Glutamatergic neuron (in vitro differentiated cells): ENCODE data around the gene TSHZ3. TPM values are rescaled to one million over a fixed set of nuclear protein-coding genes. Genes with fewer than 3 reads are reported as not detected.

Source experiments
- DNase-seq: peaks from one replicate; pipeline ENCODE4 v3.0.0; 2022
- H3K27ac Mint-ChIP-seq: one replicate; pipeline ENCODE4 v1.8.0; 2020; ENCODE audit warnings: mild to moderate bottlenecking, mixed read lengths, inconsistent platforms; ENCODE audit not compliant: unreplicated experiment
- H3K27me3 Mint-ChIP-seq: one replicate; pipeline ENCODE4 v1.8.0; 2020; ENCODE audit warnings: mild to moderate bottlenecking, moderate library complexity, mixed read lengths, inconsistent platforms; ENCODE audit not compliant: unreplicated experiment
- H3K36me3 Mint-ChIP-seq: one replicate; pipeline ENCODE4 v1.8.0; 2020; ENCODE audit warnings: mild to moderate bottlenecking, mixed read lengths, inconsistent platforms; ENCODE audit not compliant: unreplicated experiment
- H3K4me1 Mint-ChIP-seq: one replicate; pipeline ENCODE4 v1.8.0; 2020; ENCODE audit warnings: mild to moderate bottlenecking, low read depth, mixed read lengths, inconsistent platforms; ENCODE audit not compliant: unreplicated experiment
- H3K4me3 Mint-ChIP-seq: one replicate; pipeline ENCODE4 v1.8.0; 2020; ENCODE audit warnings: mild to moderate bottlenecking, mixed read lengths, inconsistent platforms; ENCODE audit not compliant: unreplicated experiment
- H3K9me3 Mint-ChIP-seq: one replicate; pipeline ENCODE4 v1.8.0; 2020; ENCODE audit warnings: mild to moderate bottlenecking, moderate library complexity, mixed read lengths, inconsistent platforms; ENCODE audit not compliant: unreplicated experiment
- CTCF ChIP-seq: fragments of 200-600 bp; sonication (generic); IDR thresholded peaks from one replicate; pipeline ENCODE4 v1.5.0; 2021; ENCODE audit not compliant: partially characterized antibody, unreplicated experiment
- total RNA-seq: library from RNA; stranded (reverse); fragmentation: NEBNext Ultra II Directional; extraction: Animal tissue kit (Norgen Biotek cat#: 25700); gene quantifications from one replicate; pipeline ENCODE4 v1.2.1, GENCODE V29; 2021; ENCODE audit not compliant: unreplicated experiment

TSHZ3 gene
- total RNA-seq, 1 donor from 2014 or later: 7.4 TPM

- Mint-ChIP-seq H3K27ac (peak overlapping the region; percentile 71), H3K27me3 (peaks cover 13% of the 10 kb centered on the region), H3K9me3 (peaks cover 14% of the 10 kb centered on the region), H3K36me3 (peaks cover 5% of the 10 kb centered on the region), H3K4me3 (peak overlapping the region; percentile 75), H3K4me1 (peaks cover 38% of the 10 kb centered on the region)
- no peak for DNase-seq
- no peak for TF ChIP-seq CTCF
These were observed 9.8 kb downstream of the TSHZ3 start for GRCh38 chr19:31339411-31339810.

GRCh38 chr19:31338069-31338776, 11.0 kb downstream of the TSHZ3 start:
- Mint-ChIP-seq H3K4me3 (peak overlapping the region; percentile 81), H3K36me3 (peaks cover 5% of the 10 kb centered on the region), H3K27me3 (peaks cover 13% of the 10 kb centered on the region), H3K27ac (peak overlapping the region; percentile 95), H3K4me1 (peaks cover 46% of the 10 kb centered on the region), H3K9me3 (peaks cover 16% of the 10 kb centered on the region)
- peak; percentile 83 for DNase-seq
- peak; percentile 73 for TF ChIP-seq CTCF

- peaks cover 47% of the 10 kb centered on the region for H3K4me1 Mint-ChIP-seq
- H3K4me3 Mint-ChIP-seq: peak overlapping the region; percentile 81
- peaks cover 13% of the 10 kb centered on the region for H3K27me3 Mint-ChIP-seq
- H3K27ac Mint-ChIP-seq: peak overlapping the region; percentile 95
- no peak for TF ChIP-seq CTCF
- no peak for DNase-seq
- peaks cover 16% of the 10 kb centered on the region for H3K9me3 Mint-ChIP-seq
- H3K36me3 Mint-ChIP-seq: peaks cover 5% of the 10 kb centered on the region
These were observed 12.0 kb downstream of the TSHZ3 start for GRCh38 chr19:31337008-31337914.

GRCh38 chr19:31335716-31336115, 13.5 kb downstream of the TSHZ3 start:
- H3K27ac Mint-ChIP-seq: no peak overlapping the region

More at GRCh38 chr19:31335716-31336115, 13.5 kb downstream of the TSHZ3 start:
- no peaks in the 10 kb centered on the region for H3K36me3 Mint-ChIP-seq
- H3K27me3 Mint-ChIP-seq: peaks cover 10% of the 10 kb centered on the region
- peaks cover 52% of the 10 kb centered on the region for H3K4me1 Mint-ChIP-seq
- TF ChIP-seq CTCF: no peak
- no peak overlapping the region for H3K4me3 Mint-ChIP-seq
- peaks cover 13% of the 10 kb centered on the region for H3K9me3 Mint-ChIP-seq
- DNase-seq: no peak
